Right forelimb (tissue), 1 donor: ENCODE measurements around the gene APPBP2.
"Not testable (repeated sequence)": the region's sequence is repeated elsewhere in the genome, so short reads cannot be mapped to it uniquely, and the experiment has no call there.

ENCODE experiments used
- DNase-seq: peaks from one replicate; pipeline ENCODE4 v3.0.0-alpha.2; 2018

Gene APPBP2

GRCh38 chr17:60490594-60490993, 35.4 kb downstream of the APPBP2 start:
- DNase-seq, result not testable (repeated sequence)

- no peak for DNase-seq
Measured at GRCh38 chr17:60481604-60482003, 44.4 kb downstream of the APPBP2 start.

GRCh38 chr17:60473788-60474187, 52.3 kb downstream of the APPBP2 start:
- no peak for DNase-seq

- no peak for DNase-seq
Measured at GRCh38 chr17:60472449-60472848, 53.6 kb downstream of the APPBP2 start.

- no peak for DNase-seq
Measured at GRCh38 chr17:60471451-60471850, 54.6 kb downstream of the APPBP2 start.

GRCh38 chr17:60468371-60468770, 57.7 kb downstream of the APPBP2 start:
- no peak for DNase-seq

GRCh38 chr17:60464343-60464742, 61.7 kb downstream of the APPBP2 start:
- no peak for DNase-seq

- no peak for DNase-seq
Measured at GRCh38 chr17:60463157-60463835, 62.7 kb downstream of the APPBP2 start.

GRCh38 chr17:60461584-60461983, 64.5 kb downstream of the APPBP2 start:
- DNase-seq, result no peak

GRCh38 chr17:60457148-60457547, 68.9 kb downstream of the APPBP2 start:
- DNase-seq, result no peak

GRCh38 chr17:60455378-60455777, 70.7 kb downstream of the APPBP2 start:
- DNase-seq, result no peak

- no peak for DNase-seq
Measured at GRCh38 chr17:60451965-60452364, 74.1 kb downstream of the APPBP2 start.

GRCh38 chr17:60451071-60451470, 75.0 kb downstream of the APPBP2 start:
- no peak for DNase-seq

- no peak for DNase-seq
Measured at GRCh38 chr17:60447375-60447774, 78.7 kb downstream of the APPBP2 start.

- DNase-seq, result no peak
Measured at GRCh38 chr17:60445144-60445543, 80.9 kb downstream of the APPBP2 start.

- no peak for DNase-seq
Measured at GRCh38 chr17:60443713-60444112, 82.3 kb downstream of the APPBP2 start.

- no peak for DNase-seq
Measured at GRCh38 chr17:60442271-60443173, 83.5 kb downstream of the APPBP2 start.

GRCh38 chr17:60439501-60439900, 86.5 kb downstream of the APPBP2 start:
- DNase-seq, result no peak

- DNase-seq, result no peak
Measured at GRCh38 chr17:60436676-60437075, 89.4 kb downstream of the APPBP2 start.

GRCh38 chr17:60435244-60436167, 90.5 kb downstream of the APPBP2 start:
- peak; percentile 80 for DNase-seq

- DNase-seq, result not testable (repeated sequence)
Measured at GRCh38 chr17:60433021-60433997, 92.7 kb downstream of the APPBP2 start.

GRCh38 chr17:60430561-60430960, 95.5 kb downstream of the APPBP2 start:
- not testable (repeated sequence) for DNase-seq
